ENCODE data around the gene AP4B1.

The AP4B1 gene

GRCh38 chr1:113918243-113918642 is 13.6 kb upstream of the AP4B1 start:
- ATAC-seq (ENCODE audit: low read depth) (no peak), DNase-seq (ENCODE audit: low spot score in 2 of 2) (no peak)
- H3K27ac Mint-ChIP-seq = no peak overlapping the region
- no peaks in the 10 kb centered on the region for H3K9me3 Mint-ChIP-seq
- no peaks in the 10 kb centered on the region for H3K27me3 Mint-ChIP-seq
- peaks cover 8% of the 10 kb centered on the region for H3K4me1 Mint-ChIP-seq
- peaks cover 4% of the 10 kb centered on the region for H3K36me3 Mint-ChIP-seq
- H3K4me3 Mint-ChIP-seq = no peak overlapping the region

DNA sequence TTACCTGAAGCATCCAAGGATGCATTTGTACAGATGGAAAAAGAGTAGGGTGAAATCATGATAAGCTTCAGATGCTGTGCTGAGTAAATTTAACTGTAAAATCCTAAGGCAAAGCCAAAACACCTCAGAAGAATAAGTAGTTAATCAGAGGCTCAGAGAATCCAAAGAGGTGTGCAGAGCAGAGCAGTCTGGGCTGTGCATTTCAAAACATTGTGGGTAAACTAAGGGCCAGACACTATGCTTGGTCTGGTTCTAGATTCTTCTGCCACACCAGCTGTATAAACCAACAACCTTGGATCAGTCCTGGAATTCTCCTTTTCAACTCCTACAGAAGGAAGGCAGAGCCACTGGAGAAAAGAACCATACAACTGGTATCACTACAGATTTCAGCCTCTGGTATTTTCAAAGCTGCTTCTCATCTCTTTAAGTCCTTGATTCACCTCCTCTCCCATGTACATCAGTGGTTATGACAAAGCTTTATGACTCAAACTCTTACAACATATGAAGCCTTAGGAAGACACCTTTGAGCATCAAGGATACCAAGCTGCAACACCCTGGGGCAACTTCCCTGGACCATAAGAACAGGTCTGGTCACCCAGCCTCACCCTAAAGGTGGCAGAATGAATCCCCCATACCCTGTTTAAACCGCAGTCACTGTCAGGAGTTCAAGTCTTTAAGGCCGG is 12.9 kb upstream of the AP4B1 start:
- Mint-ChIP-seq H3K9me3 (no peaks in the 10 kb centered on the region), H3K36me3 (peaks cover 4% of the 10 kb centered on the region), H3K27me3 (no peaks in the 10 kb centered on the region), H3K27ac (no peak overlapping the region), H3K4me3 (no peak overlapping the region), H3K4me1 (peaks cover 8% of the 10 kb centered on the region)
- DNase-seq (ENCODE audit: low spot score in 2 of 2) = no peak
- no peak for ATAC-seq (ENCODE audit: low read depth)

- Mint-ChIP-seq H3K27me3 (no peaks in the 10 kb centered on the region), H3K4me3 (no peak overlapping the region), H3K36me3 (peaks cover 4% of the 10 kb centered on the region), H3K27ac (no peak overlapping the region), H3K9me3 (no peaks in the 10 kb centered on the region), H3K4me1 (peaks cover 8% of the 10 kb centered on the region)
- no peak for ATAC-seq (ENCODE audit: low read depth)
- DNase-seq (ENCODE audit: low spot score in 2 of 2) = no peak
Observed at GRCh38 chr1:113916974-113917373, 12.4 kb upstream of the AP4B1 start.

- Mint-ChIP-seq H3K27ac (no peak overlapping the region), H3K9me3 (no peaks in the 10 kb centered on the region), H3K4me3 (no peak overlapping the region), H3K27me3 (no peaks in the 10 kb centered on the region), H3K4me1 (peaks cover 8% of the 10 kb centered on the region), H3K36me3 (peaks cover 15% of the 10 kb centered on the region)
- DNase-seq (ENCODE audit: low spot score in 2 of 2) (no peak), ATAC-seq (ENCODE audit: low read depth) (no peak)
Observed at GRCh38 chr1:113913887-113914664, 9.5 kb upstream of the AP4B1 start.

- ATAC-seq (ENCODE audit: low read depth) = no peak
- peaks cover 15% of the 10 kb centered on the region for H3K36me3 Mint-ChIP-seq
- no peak overlapping the region for H3K27ac Mint-ChIP-seq
- peaks cover 11% of the 10 kb centered on the region for H3K4me1 Mint-ChIP-seq
- H3K4me3 Mint-ChIP-seq = no peak overlapping the region
- H3K9me3 Mint-ChIP-seq = no peaks in the 10 kb centered on the region
- DNase-seq (ENCODE audit: low spot score in 2 of 2) = no peak
- H3K27me3 Mint-ChIP-seq = no peaks in the 10 kb centered on the region
Observed at GRCh38 chr1:113913312-113913668, 8.7 kb upstream of the AP4B1 start.

DNA sequence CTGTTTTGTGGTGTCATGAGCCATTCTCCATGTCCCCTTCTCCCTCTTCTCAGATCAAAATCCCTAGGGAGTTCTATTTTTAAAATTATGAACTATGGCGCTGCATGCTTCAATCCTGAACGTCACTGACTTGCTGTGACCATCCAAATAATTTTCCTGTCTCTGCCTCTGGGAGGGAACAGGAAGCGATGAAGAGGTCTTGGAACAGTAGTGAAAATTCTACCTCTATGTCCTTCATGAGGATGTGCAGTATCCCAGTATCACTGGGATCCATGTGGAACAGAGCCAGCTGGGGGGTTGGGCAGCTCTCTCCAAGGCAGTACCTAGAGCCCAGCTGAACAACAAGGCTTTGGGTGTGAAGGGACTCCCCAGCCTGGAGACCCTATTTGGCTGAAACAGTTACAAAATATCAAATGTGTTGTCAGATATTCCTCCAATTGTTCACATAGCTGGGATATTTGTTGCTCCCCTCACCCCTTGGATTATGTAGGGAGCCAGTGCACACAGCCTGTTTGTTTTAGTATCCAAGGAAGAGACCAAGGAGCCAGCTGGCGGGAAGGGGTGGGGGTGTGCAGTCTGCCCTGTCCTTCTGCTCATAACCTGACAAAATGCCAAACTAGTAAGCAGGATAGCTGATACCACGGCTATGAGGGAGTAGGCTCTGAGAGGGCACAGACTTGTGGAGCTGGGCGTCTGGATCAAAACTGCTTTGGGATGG is 8.2 kb upstream of the AP4B1 start:
- ATAC-seq (ENCODE audit: low read depth) (no peak), DNase-seq (ENCODE audit: low spot score in 2 of 2) (no peak)
- Mint-ChIP-seq H3K27ac (no peak overlapping the region), H3K4me1 (peaks cover 9% of the 10 kb centered on the region), H3K9me3 (no peaks in the 10 kb centered on the region), H3K36me3 (peaks cover 18% of the 10 kb centered on the region), H3K4me3 (no peak overlapping the region), H3K27me3 (no peaks in the 10 kb centered on the region)

DNA sequence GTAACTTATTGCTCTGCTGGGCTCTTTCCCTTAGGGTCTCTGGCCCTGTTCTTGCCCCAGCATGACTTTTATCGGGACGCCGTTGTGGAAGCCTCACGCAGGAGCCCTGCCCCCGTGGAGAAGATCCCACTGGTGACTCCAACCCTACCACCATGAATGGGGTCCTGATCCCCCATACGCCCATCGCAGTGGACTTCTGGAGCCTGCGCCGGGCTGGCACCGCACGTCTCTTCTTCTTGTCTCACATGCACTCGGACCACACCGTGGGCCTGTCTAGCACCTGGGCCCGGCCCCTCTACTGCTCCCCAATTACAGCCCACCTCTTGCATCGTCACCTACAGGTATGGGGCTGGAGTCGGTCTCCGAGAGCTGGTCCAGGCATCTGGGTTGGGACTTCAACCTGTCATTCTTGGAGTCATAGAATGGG is 849 bp upstream of the AP4B1 start:
- H3K4me1 Mint-ChIP-seq = peaks cover 29% of the 10 kb centered on the region
- H3K27ac Mint-ChIP-seq = peak overlapping the region; percentile 98
- DNase-seq (ENCODE audit: low spot score in 2 of 2) = no peak
- no peak for ATAC-seq (ENCODE audit: low read depth)
- H3K4me3 Mint-ChIP-seq = peak overlapping the region; percentile 97
- H3K9me3 Mint-ChIP-seq = no peaks in the 10 kb centered on the region
- H3K27me3 Mint-ChIP-seq = no peaks in the 10 kb centered on the region
- peaks cover 13% of the 10 kb centered on the region for H3K36me3 Mint-ChIP-seq

DNA sequence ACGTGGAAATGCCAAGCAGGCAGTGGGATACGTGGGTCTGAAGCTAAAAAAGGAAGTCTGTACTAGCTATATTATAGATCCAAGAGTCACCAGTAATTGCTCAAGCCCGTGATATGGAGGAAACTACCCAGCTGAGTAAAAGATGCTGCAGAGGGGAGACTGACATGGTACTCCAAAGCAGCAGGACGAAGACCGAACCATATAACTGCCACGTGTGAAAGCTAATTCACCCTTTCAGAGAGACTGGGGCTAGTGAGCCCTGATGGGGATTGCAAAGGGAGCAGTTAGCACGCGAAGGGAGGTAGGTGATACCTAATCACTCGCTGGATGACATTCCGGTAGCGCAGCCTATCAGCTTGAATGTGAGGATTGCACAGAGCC is 316 bp downstream of the AP4B1 start:
- no peaks in the 10 kb centered on the region for H3K9me3 Mint-ChIP-seq
- H3K27me3 Mint-ChIP-seq = no peaks in the 10 kb centered on the region
- H3K36me3 Mint-ChIP-seq = peaks cover 15% of the 10 kb centered on the region
- peak overlapping the region; percentile 97 for H3K4me3 Mint-ChIP-seq
- ATAC-seq (ENCODE audit: low read depth) (peak; percentile 18), DNase-seq (ENCODE audit: low spot score in 2 of 2) (peak in 1 of 2 donors; percentile 15)
- H3K27ac Mint-ChIP-seq = peak overlapping the region; percentile 98
- H3K4me1 Mint-ChIP-seq = peaks cover 29% of the 10 kb centered on the region

- H3K27me3 Mint-ChIP-seq = no peaks in the 10 kb centered on the region
- DNase-seq (ENCODE audit: low spot score in 2 of 2) = peak; percentile 14 to 34
- peak overlapping the region; percentile 97 for H3K4me3 Mint-ChIP-seq
- H3K4me1 Mint-ChIP-seq = peaks cover 28% of the 10 kb centered on the region
- no peaks in the 10 kb centered on the region for H3K9me3 Mint-ChIP-seq
- H3K27ac Mint-ChIP-seq = peak overlapping the region; percentile 98
- H3K36me3 Mint-ChIP-seq = peaks cover 18% of the 10 kb centered on the region
- ATAC-seq (ENCODE audit: low read depth) = peak; percentile 37
Observed at GRCh38 chr1:113903501-113904292, 902 bp downstream of the AP4B1 start.

DNA sequence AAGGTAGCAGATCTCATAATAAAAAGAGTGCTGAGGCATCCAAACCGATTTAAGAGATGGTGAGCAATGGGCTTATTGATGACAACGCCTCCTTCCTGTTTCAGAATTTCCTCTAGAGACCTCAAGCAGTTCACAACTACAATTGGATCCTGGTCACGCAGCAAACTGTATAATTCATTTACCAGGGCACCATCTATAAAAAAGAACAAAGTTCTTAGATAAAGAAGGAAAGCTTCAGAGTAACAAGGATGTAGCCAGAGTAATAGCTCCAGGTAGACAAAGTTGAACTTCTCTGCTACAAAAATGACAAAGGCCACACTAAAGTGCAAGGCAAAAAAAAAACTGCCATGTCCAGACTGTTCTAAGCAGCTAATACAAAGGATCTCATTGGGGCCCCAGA is 3.4 kb downstream of the AP4B1 start:
- Mint-ChIP-seq H3K27me3 (no peaks in the 10 kb centered on the region), H3K9me3 (no peaks in the 10 kb centered on the region), H3K4me1 (peaks cover 29% of the 10 kb centered on the region), H3K4me3 (no peak overlapping the region), H3K36me3 (peaks cover 27% of the 10 kb centered on the region), H3K27ac (peak overlapping the region; percentile 15)
- ATAC-seq (ENCODE audit: low read depth) (no peak), DNase-seq (ENCODE audit: low spot score in 2 of 2) (no peak)

DNA sequence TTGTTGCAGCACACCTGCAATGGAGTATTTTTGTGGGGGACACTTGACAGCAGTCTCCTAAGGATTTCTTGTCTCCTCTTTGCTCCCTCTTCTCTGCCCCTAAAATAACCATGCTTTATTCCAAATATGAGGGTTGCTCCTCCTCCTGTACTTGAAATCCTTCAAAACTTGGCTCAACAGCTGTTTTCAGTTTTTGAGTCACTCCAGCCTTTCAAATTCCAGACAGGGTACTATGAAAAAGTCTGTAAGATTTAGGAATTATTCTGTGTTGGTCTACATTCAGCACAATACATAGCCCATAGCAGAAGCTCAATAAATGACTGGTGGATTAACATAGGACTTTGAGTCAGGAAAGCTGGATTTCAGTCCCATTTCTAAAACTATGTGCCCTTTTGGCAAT is 5.5 kb downstream of the AP4B1 start:
- Mint-ChIP-seq H3K36me3 (peaks cover 36% of the 10 kb centered on the region), H3K27me3 (no peaks in the 10 kb centered on the region), H3K27ac (peak overlapping the region; percentile 60), H3K4me3 (no peak overlapping the region), H3K4me1 (peaks cover 24% of the 10 kb centered on the region), H3K9me3 (no peaks in the 10 kb centered on the region)
- DNase-seq (ENCODE audit: low spot score in 2 of 2) = no peak
- no peak for ATAC-seq (ENCODE audit: low read depth)

DNA sequence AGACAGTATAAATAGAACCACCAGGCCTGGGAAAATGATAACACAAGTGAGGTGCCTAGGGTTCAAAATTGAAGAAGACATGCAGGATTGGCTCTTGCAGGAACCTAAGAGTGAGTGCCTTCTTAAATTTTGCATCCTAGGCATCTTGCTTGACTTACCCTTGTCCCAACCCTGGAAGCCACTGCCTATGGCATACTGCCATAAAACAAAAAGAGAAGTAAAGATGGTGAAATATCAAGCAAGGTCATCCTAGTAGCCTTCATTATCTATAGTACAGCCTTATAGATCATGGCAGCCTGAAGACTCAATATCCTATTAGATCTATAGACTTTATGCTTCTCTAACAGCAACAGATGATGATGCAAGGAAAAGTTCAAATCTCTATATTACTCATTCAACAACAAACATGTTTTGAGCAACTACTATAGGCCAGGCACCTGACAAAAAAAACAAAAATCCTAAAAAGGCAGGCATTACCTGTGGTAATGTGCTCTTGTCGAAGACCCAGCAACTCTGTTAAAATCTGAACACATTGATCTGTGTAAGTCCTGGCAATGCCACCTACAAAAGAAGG is 6.3 kb downstream of the AP4B1 start:
- Mint-ChIP-seq H3K4me1 (peaks cover 18% of the 10 kb centered on the region), H3K27ac (peak overlapping the region; percentile 60), H3K36me3 (peaks cover 39% of the 10 kb centered on the region), H3K4me3 (no peak overlapping the region), H3K27me3 (no peaks in the 10 kb centered on the region), H3K9me3 (no peaks in the 10 kb centered on the region)
- ATAC-seq (ENCODE audit: low read depth) (no peak), DNase-seq (ENCODE audit: low spot score in 2 of 2) (no peak)

GRCh38 chr1:113895961-113896360 is 8.6 kb downstream of the AP4B1 start:
- no peak for ATAC-seq (ENCODE audit: low read depth)
- Mint-ChIP-seq H3K4me1 (peaks cover 4% of the 10 kb centered on the region), H3K27ac (no peak overlapping the region), H3K4me3 (no peak overlapping the region), H3K9me3 (no peaks in the 10 kb centered on the region), H3K27me3 (no peaks in the 10 kb centered on the region), H3K36me3 (peaks cover 32% of the 10 kb centered on the region)
- DNase-seq (ENCODE audit: low spot score in 2 of 2) = no peak
